IMR-90 (cell line): ENCODE measurements around the gene XRCC5. TPM values are rescaled to one million over a fixed set of nuclear protein-coding genes. Genes with fewer than 3 reads are reported as not detected.

Source experiments
- ATAC-seq: fragments of 200-7000 bp; cut with Tn5 transposase; 2 replicates; pipeline ENCODE4 v1.9.1; 2020; ENCODE audit warnings: low read depth, mild to moderate bottlenecking, moderate library complexity
- BruUV-seq: library from RNA; stranded (reverse); fragments of 400-500 nt; replicated peaks from 2 replicates; lab custom pipeline; 2021; lab: Mats Ljungman, UMichigan
- CTCF ChIA-PET: fragments of 300-600 bp; formaldehyde crosslinking; extraction: SDS; loops from one replicate; lab custom pipeline; 2021; ENCODE audit warnings: antibody characterized with exemption; lab: Yijun Ruan, JAX
- POLR2A ChIA-PET: fragments of 300-600 bp; sonication (Branson Sonifier 250); formaldehyde crosslinking; loops from one replicate; lab custom pipeline; 2022; ENCODE audit warnings: antibody characterized with exemption; ENCODE audit not compliant: unreplicated experiment; lab: Charles Lee
- DNase-seq: peaks from one replicate; pipeline ENCODE4 v3.0.0; 2013
- H2AFZ ChIP-seq: replicated peaks from 2 replicates; pipeline ENCODE3; 2013; ENCODE audit warnings: low read length, mild to moderate bottlenecking; ENCODE audit not compliant: poor library complexity
- H2AK5ac ChIP-seq: 2 replicates; pipeline ENCODE4 v1.6.1; 2013; ENCODE audit warnings: low read depth, low read length, inconsistent platforms
- H2AK9ac ChIP-seq: replicated peaks from 2 replicates; pipeline ENCODE3; 2013; ENCODE audit warnings: mild to moderate bottlenecking, low read depth, low read length, moderate library complexity; ENCODE audit not compliant: poor library complexity
- H2BK120ac ChIP-seq: 2 replicates; pipeline ENCODE4 v1.6.1; 2013; ENCODE audit warnings: low read depth, low read length, inconsistent platforms
- H2BK15ac ChIP-seq: 3 replicates; pipeline ENCODE4 v1.6.1; 2013; ENCODE audit warnings: low read depth, low read length, inconsistent platforms
- H2BK20ac ChIP-seq: 2 replicates; pipeline ENCODE4 v1.6.1; 2013; ENCODE audit warnings: low read depth, mild to moderate bottlenecking, inconsistent platforms, low read length, moderate library complexity
- H2BK5ac ChIP-seq: 2 replicates; pipeline ENCODE4 v1.6.1; 2013; ENCODE audit warnings: mild to moderate bottlenecking, low read depth, low read length, inconsistent platforms; ENCODE audit not compliant: poor library complexity, severe bottlenecking
- H3K14ac ChIP-seq: replicated peaks from 2 replicates; pipeline ENCODE4 v1.6.1; 2013; ENCODE audit warnings: low read depth, low read length, inconsistent platforms
- H3K18ac ChIP-seq: 2 replicates; pipeline ENCODE4 v1.6.1; 2013; ENCODE audit warnings: low read depth, low read length, control low read depth
- H3K23ac ChIP-seq: 2 replicates; pipeline ENCODE4 v1.6.1; 2013; ENCODE audit warnings: low read depth, low read length, inconsistent platforms
- H3K27ac ChIP-seq: 2 replicates; pipeline ENCODE4 v1.5.1; 2013; ENCODE audit warnings: mild to moderate bottlenecking, control low read depth, low read length; ENCODE audit not compliant: insufficient read depth
- H3K27me3 ChIP-seq: 2 replicates; pipeline ENCODE4 v1.6.1; 2013; ENCODE audit warnings: low read length; ENCODE audit not compliant: control insufficient read depth, insufficient read depth
- H3K36me3 ChIP-seq: 2 replicates; pipeline ENCODE4 v1.6.1; 2013; ENCODE audit warnings: low read length, mixed read lengths; ENCODE audit not compliant: control insufficient read depth, insufficient read depth
- H3K4ac ChIP-seq: 2 replicates; pipeline ENCODE4 v1.6.1; 2013; ENCODE audit warnings: low read depth, low read length, inconsistent platforms
- H3K4me1 ChIP-seq: 2 replicates; pipeline ENCODE4 v1.6.1; 2013; ENCODE audit warnings: low read length, mixed read lengths; ENCODE audit not compliant: control insufficient read depth, insufficient read depth
- H3K4me2 ChIP-seq: 2 replicates; pipeline ENCODE4 v1.6.1; 2013; ENCODE audit warnings: low read depth, mild to moderate bottlenecking, control low read depth, low read length, moderate library complexity
- H3K4me3 ChIP-seq: 2 replicates; pipeline ENCODE4 v1.5.1; 2013; ENCODE audit warnings: low read depth, mild to moderate bottlenecking, control low read depth, low read length, moderate library complexity; ENCODE audit not compliant: insufficient read depth
- H3K56ac ChIP-seq: 2 replicates; pipeline ENCODE4 v1.6.1; 2013; ENCODE audit warnings: low read length, inconsistent platforms; ENCODE audit not compliant: insufficient read depth; ENCODE audit errors: extremely low read depth
- H3K79me1 ChIP-seq, 2 experiments: 2 replicates each; pipeline ENCODE4 v1.6.1; 2013; ENCODE audit warnings: low read length in 2 of 2, inconsistent platforms in 1 of 2, low read depth in 1 of 2
- H3K9ac ChIP-seq: 2 replicates; pipeline ENCODE4 v1.6.1; 2013; ENCODE audit warnings: low read depth, low read length, control low read depth
- H3K9me1 ChIP-seq: 2 replicates; pipeline ENCODE4 v1.6.1; 2013; ENCODE audit warnings: low read length, inconsistent platforms; ENCODE audit not compliant: insufficient read depth
- H3K9me3 ChIP-seq: 2 replicates; pipeline ENCODE4 v1.6.1; 2013; ENCODE audit warnings: low read length; ENCODE audit not compliant: control insufficient read depth, insufficient read depth
- H4K20me1 ChIP-seq: 2 replicates; pipeline ENCODE4 v1.6.1; 2013; ENCODE audit warnings: low read length, inconsistent platforms; ENCODE audit not compliant: insufficient read depth
- H4K5ac ChIP-seq: 2 replicates; pipeline ENCODE4 v1.6.1; 2013; ENCODE audit warnings: mild to moderate bottlenecking, low read depth, low read length, control low read depth
- H4K8ac ChIP-seq, 2 experiments: 2 replicates each; pipeline ENCODE4 v1.6.1; 2013; ENCODE audit warnings: low read depth in 2 of 2, low read length in 2 of 2, control low read depth in 1 of 2, inconsistent platforms in 1 of 2
- H4K91ac ChIP-seq: 2 replicates; pipeline ENCODE4 v1.6.1; 2013; ENCODE audit warnings: low read depth, low read length, inconsistent platforms; ENCODE audit not compliant: insufficient read depth
- CEBPB ChIP-seq: IDR thresholded peaks from 2 replicates; pipeline ENCODE4 v1.6.1; 2012; ENCODE audit warnings: low read depth, low read length, improper control_type of control experiment
- CHD1 ChIP-seq: IDR thresholded peaks from 2 replicates; pipeline ENCODE4 v1.6.1; 2012; ENCODE audit warnings: low read depth, low read length, improper control_type of control experiment
- ELK1 ChIP-seq: fragments of 150-350 bp; IDR thresholded peaks from 2 replicates; pipeline ENCODE4 v1.6.1; 2016; ENCODE audit warnings: low read depth, mild to moderate bottlenecking, low read length, moderate library complexity, borderline replicate concordance
- MAFK ChIP-seq: IDR thresholded peaks from 2 replicates; pipeline ENCODE4 v1.6.1; 2012; ENCODE audit warnings: low read depth, low read length, improper control_type of control experiment
- MAZ ChIP-seq: IDR thresholded peaks from 2 replicates; pipeline ENCODE4 v1.6.1; 2012; ENCODE audit warnings: low read depth, mild to moderate bottlenecking, low read length, improper control_type of control experiment, moderate library complexity, borderline replicate concordance
- MXI1 ChIP-seq: IDR thresholded peaks from 2 replicates; pipeline ENCODE4 v1.6.1; 2012; ENCODE audit warnings: low read depth, mild to moderate bottlenecking, low read length, moderate library complexity, borderline replicate concordance
- POLR2A ChIP-seq: IDR thresholded peaks from 2 replicates; pipeline ENCODE4 v1.6.1; 2012; ENCODE audit warnings: mild to moderate bottlenecking, low read depth, low read length
- RAD21 ChIP-seq: IDR thresholded peaks from 2 replicates; pipeline ENCODE4 v1.6.1; 2012; ENCODE audit warnings: low read length, improper control_type of control experiment
- RCOR1 ChIP-seq: IDR thresholded peaks from 2 replicates; pipeline ENCODE4 v1.6.1; 2012; ENCODE audit warnings: mild to moderate bottlenecking, low read length, improper control_type of control experiment; ENCODE audit not compliant: insufficient replicate concordance
- RFX5 ChIP-seq: IDR thresholded peaks from 2 replicates; pipeline ENCODE4 v1.8.0; 2012; ENCODE audit warnings: low read depth, mild to moderate bottlenecking, low read length, moderate library complexity
- SMC3 ChIP-seq: fragments of 150-350 bp; IDR thresholded peaks from 2 replicates; pipeline ENCODE4 v1.6.1; 2016; ENCODE audit warnings: low read depth, mild to moderate bottlenecking, antibody characterized with exemption, low read length, moderate library complexity
- WGBS, 2 experiments: methylation state at CpG; one replicate each; pipeline versions ENCODE4 v1.1.5 to v1.1.7; 2013; ENCODE audit warnings: missing lambda C conversion rate in 2 of 2; ENCODE audit not compliant: insufficient read length in 1 of 2; ENCODE audit errors: extremely low coverage in 2 of 2; 5-methylcytosine and 5-hydroxymethylcytosine counted together
- dilution Hi-C: fragments of 300-500 bp; cut with HindIII; formaldehyde crosslinking; loops from one replicate; pipeline ENCODE4 v1.14.3; 2018; ENCODE audit warnings: low sequenced_read_pairs; ENCODE audit not compliant: unreplicated experiment
- in situ Hi-C: fragments of 300-500 bp; cut with MboI; formaldehyde crosslinking; loops from 3 replicates; pipeline ENCODE4 v1.14.3; 2019; ENCODE audit warnings: low sequenced_read_pairs, inconsistent platforms, mixed read lengths
- intact Hi-C: fragments of 100-400 bp; cut with micrococcal nuclease; formaldehyde crosslinking; loops from 2 replicates; pipeline ENCODE4 v1.10.0; 2022
- polyA plus RNA-seq, 3 experiments: library from polyadenylated mRNA; depleted of rRNA; stranded (reverse); fragments of >200 nt; gene quantifications; 2 replicates each; pipeline ENCODE4 v1.2.3, GENCODE V29; 2012; ENCODE audit warnings: low replicate concordance in 1 of 3
- total RNA-seq: library from RNA; depleted of rRNA; stranded (reverse); fragments of >200 nt; gene quantifications from 2 replicates; pipeline ENCODE4 v1.2.3, GENCODE V29; 2012
- TF ChIP-seq, protein P1 (sequence below): conservative IDR thresholded peaks from 2 replicates; pipeline ENCODE4 v1.5.1; 2012; ENCODE audit warnings: mild to moderate bottlenecking, low read depth, low read length, improper control_type of control experiment
- TF ChIP-seq, protein P2 (sequence below): fragments of 150-350 bp; IDR thresholded peaks from 2 replicates; pipeline ENCODE4 v1.6.1; 2017; ENCODE audit warnings: mild to moderate bottlenecking, antibody characterized with exemption, low read length, low read depth

The XRCC5 gene
- total and polyA plus RNA-seq, 2 of the 4 experiments (the other 2 are of a cell fraction), result 144 to 509 TPM

DNA sequence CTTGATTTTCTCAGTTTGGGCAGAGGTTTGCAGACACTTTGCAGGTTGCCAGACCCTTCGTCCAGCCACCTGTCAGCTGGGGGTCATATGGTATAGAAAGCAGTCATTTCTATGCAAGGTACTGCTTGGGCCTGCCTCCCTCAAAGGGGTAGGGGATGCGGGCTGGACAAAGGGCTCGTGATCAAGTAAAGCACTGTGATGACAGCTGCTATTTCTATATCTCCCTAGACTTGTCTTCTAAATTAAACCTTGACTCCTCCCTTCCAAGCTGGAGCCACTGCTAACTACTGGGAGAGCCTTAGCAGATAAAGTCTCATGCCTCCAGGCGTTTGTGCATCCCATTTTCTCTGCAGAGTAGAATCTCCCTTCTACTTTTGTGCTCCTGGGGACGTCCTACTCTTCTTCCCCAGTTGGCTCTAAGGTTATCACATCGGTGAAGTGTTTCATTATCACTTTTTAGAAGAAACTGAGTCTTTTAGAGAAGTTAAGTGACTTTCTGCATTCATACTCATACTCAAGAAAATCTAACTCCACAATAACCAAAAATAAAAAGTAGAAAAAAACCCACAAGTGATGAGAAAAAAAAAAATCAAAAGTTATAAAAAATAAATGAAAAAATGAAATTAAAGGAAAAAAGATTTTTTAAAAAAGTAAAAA is 710 bp upstream of the XRCC5 start:
- CTCF ChIA-PET, result interaction anchor here (0.6 kb wide), 1 partner anchor 336 kb away, joined by 4 read pairs; no protein-coding TSS in a partner anchor

More for the DNA sequence above, 710 bp upstream of the XRCC5 start:
- H3K14ac ChIP-seq, result 0 out of 2 replicates have a peak overlapping the region, but pooled peaks have one; percentile 22
- no peak overlapping the region for H4K91ac ChIP-seq
- peak overlapping the region; percentile 72 for H2BK5ac ChIP-seq
- no peak for DNase-seq
- H3K18ac ChIP-seq, result no peak overlapping the region
- H3K27me3 ChIP-seq, result no peaks in the 10 kb centered on the region
- H3K9ac ChIP-seq, result peak overlapping the region; percentile 48; the same call in 1 of the 2 replicates
- peak overlapping the region; percentile 90 for H2AK9ac ChIP-seq
- H3K56ac ChIP-seq, result peak overlapping the region; percentile 80
- peak overlapping the region; percentile 47 for H3K4me2 ChIP-seq
- H2BK20ac ChIP-seq, result no peak overlapping the region
- TF ChIP-seq RCOR1 (no peak), MAFK (no peak), POLR2A (no peak), CEBPB (no peak), MAZ (no peak), ELK1 (no peak), SMC3 (no peak), RAD21 (no peak), MXI1 (no peak), RFX5 (no peak), CHD1 (no peak)
- TF ChIP-seq, protein P1, sequence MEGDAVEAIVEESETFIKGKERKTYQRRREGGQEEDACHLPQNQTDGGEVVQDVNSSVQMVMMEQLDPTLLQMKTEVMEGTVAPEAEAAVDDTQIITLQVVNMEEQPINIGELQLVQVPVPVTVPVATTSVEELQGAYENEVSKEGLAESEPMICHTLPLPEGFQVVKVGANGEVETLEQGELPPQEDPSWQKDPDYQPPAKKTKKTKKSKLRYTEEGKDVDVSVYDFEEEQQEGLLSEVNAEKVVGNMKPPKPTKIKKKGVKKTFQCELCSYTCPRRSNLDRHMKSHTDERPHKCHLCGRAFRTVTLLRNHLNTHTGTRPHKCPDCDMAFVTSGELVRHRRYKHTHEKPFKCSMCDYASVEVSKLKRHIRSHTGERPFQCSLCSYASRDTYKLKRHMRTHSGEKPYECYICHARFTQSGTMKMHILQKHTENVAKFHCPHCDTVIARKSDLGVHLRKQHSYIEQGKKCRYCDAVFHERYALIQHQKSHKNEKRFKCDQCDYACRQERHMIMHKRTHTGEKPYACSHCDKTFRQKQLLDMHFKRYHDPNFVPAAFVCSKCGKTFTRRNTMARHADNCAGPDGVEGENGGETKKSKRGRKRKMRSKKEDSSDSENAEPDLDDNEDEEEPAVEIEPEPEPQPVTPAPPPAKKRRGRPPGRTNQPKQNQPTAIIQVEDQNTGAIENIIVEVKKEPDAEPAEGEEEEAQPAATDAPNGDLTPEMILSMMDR, result no peak
- TF ChIP-seq, protein P2, sequence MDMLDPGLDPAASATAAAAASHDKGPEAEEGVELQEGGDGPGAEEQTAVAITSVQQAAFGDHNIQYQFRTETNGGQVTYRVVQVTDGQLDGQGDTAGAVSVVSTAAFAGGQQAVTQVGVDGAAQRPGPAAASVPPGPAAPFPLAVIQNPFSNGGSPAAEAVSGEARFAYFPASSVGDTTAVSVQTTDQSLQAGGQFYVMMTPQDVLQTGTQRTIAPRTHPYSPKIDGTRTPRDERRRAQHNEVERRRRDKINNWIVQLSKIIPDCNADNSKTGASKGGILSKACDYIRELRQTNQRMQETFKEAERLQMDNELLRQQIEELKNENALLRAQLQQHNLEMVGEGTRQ, result no peak
- intact Hi-C loops (loop anchor here (2.0 kb wide), 1 partner anchor 76 kb away; no protein-coding TSS in a partner anchor), dilution Hi-C loops (no loop called here), in situ Hi-C loops (no loop called here)
- H3K36me3 ChIP-seq, result peaks cover 11% of the 10 kb centered on the region
- peaks cover 5% of the 10 kb centered on the region; the same call in 1 of the 2 replicates for H4K20me1 ChIP-seq
- no peak for ATAC-seq
- H2AFZ ChIP-seq, result no peak overlapping the region
- H3K9me3 ChIP-seq, result no peaks in the 10 kb centered on the region
- whole genome bisulfite sequencing, 2 experiments, result no CpG with 5 or more reads among the region's 6 CpGs
- TSS peak; percentile 99 for BruUV-seq
- peak overlapping the region; percentile 84 for H3K4ac ChIP-seq
- no peak overlapping the region for H3K23ac ChIP-seq
- H4K8ac ChIP-seq, result peak overlapping the region; percentile 92 to 95
- peaks cover 0 to 17% of the 10 kb centered on the region in 2 experiments; a peak in 3 of 4 replicates for H3K79me1 ChIP-seq
- H4K5ac ChIP-seq, result peak overlapping the region; percentile 90
- 0 out of 2 replicates have a peak, but pooled peaks cover 2% of the 10 kb centered on the region for H3K4me1 ChIP-seq
- H2BK120ac ChIP-seq, result no peak overlapping the region
- peak overlapping the region; percentile 33; the same call in 1 of the 2 replicates for H3K4me3 ChIP-seq
- POLR2A ChIA-PET, result interaction anchor here (0.6 kb wide), 1 partner anchor 1698 kb away, joined by 7 read pairs; the partner anchor contains the start of gene VWC2L
- H2AK5ac ChIP-seq, result peak overlapping the region; percentile 67
- no peak overlapping the region for H3K27ac ChIP-seq
- no peaks in the 10 kb centered on the region for H3K9me1 ChIP-seq
- H2BK15ac ChIP-seq, result no peak overlapping the region
